Endothelial cell (in vitro differentiated cells): ENCODE measurements around the gene TWIST2. TPM values are rescaled to one million over a fixed set of nuclear protein-coding genes. Genes with fewer than 3 reads are reported as not detected.

ENCODE experiments used
- DNase-seq: peaks from one replicate; pipeline ENCODE4 v3.0.0; 2021; ENCODE audit warnings: low spot score
- H3K27ac Mint-ChIP-seq: one replicate; pipeline ENCODE4 v1.8.0; 2021; ENCODE audit warnings: mixed read lengths, inconsistent platforms; ENCODE audit not compliant: unreplicated experiment
- H3K27me3 Mint-ChIP-seq: one replicate; pipeline ENCODE4 v1.8.0; 2021; ENCODE audit warnings: mild to moderate bottlenecking, moderate library complexity, mixed read lengths, inconsistent platforms; ENCODE audit not compliant: unreplicated experiment
- H3K36me3 Mint-ChIP-seq: one replicate; pipeline ENCODE4 v1.8.0; 2021; ENCODE audit warnings: mild to moderate bottlenecking, low read depth, mixed read lengths, inconsistent platforms; ENCODE audit not compliant: unreplicated experiment
- H3K4me1 Mint-ChIP-seq: one replicate; pipeline ENCODE4 v1.8.0; 2021; ENCODE audit warnings: mild to moderate bottlenecking, mixed read lengths, inconsistent platforms; ENCODE audit not compliant: unreplicated experiment
- H3K4me3 Mint-ChIP-seq: one replicate; pipeline ENCODE4 v1.8.0; 2021; ENCODE audit warnings: mild to moderate bottlenecking, mixed read lengths, inconsistent platforms; ENCODE audit not compliant: unreplicated experiment
- H3K9me3 Mint-ChIP-seq: one replicate; pipeline ENCODE4 v1.8.0; 2021; ENCODE audit warnings: mixed read lengths, inconsistent platforms; ENCODE audit not compliant: unreplicated experiment
- total RNA-seq: library from RNA; stranded (reverse); fragmentation: NEBNext Ultra II Directional; extraction: Animal tissue kit (Norgen Biotek cat#: 25700); gene quantifications from one replicate; pipeline ENCODE4 v1.2.1, GENCODE V29; 2021; ENCODE audit not compliant: unreplicated experiment
- TF ChIP-seq, protein P1 (sequence below): fragments of 200-600 bp; sonication (generic); IDR thresholded peaks from one replicate; pipeline ENCODE4 v1.5.0; 2021; ENCODE audit warnings: antibody characterized with exemption; ENCODE audit not compliant: unreplicated experiment

The TWIST2 gene
- total RNA-seq, 1 donor from 2014 or later, result not detected

DNA sequence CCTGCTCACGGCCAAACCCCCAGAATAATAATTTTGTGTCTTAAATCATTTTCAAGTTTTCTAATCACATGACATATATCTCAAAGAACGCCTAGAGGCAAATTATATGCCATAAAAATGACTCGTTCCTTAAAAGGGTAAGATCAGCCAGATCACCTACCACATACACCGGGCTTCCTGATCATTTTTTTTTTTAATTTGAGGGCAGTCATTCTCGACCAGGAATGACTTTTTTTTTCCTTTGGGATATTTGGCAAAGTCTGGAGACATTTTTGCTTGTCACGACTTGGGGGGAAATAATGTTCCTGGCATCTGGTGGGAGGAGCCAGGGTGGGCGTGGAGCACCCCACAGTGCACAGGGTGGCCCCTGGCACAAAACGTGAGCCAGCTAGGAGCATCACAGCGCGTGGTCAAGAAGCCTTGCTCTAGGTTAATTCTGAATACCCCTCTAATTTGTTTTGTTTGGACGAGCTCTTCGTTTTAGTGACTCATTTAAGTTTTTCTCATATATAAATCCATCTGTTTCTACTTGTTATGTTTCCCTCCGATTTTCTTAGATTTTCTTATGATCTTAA, 94.9 kb downstream of the TWIST2 start:
- Mint-ChIP-seq H3K27me3 (peaks cover 3% of the 10 kb centered on the region), H3K9me3 (no peaks in the 10 kb centered on the region), H3K4me3 (no peak overlapping the region), H3K27ac (no peak overlapping the region), H3K4me1 (no peaks in the 10 kb centered on the region), H3K36me3 (no peaks in the 10 kb centered on the region)
- TF ChIP-seq, protein P1, sequence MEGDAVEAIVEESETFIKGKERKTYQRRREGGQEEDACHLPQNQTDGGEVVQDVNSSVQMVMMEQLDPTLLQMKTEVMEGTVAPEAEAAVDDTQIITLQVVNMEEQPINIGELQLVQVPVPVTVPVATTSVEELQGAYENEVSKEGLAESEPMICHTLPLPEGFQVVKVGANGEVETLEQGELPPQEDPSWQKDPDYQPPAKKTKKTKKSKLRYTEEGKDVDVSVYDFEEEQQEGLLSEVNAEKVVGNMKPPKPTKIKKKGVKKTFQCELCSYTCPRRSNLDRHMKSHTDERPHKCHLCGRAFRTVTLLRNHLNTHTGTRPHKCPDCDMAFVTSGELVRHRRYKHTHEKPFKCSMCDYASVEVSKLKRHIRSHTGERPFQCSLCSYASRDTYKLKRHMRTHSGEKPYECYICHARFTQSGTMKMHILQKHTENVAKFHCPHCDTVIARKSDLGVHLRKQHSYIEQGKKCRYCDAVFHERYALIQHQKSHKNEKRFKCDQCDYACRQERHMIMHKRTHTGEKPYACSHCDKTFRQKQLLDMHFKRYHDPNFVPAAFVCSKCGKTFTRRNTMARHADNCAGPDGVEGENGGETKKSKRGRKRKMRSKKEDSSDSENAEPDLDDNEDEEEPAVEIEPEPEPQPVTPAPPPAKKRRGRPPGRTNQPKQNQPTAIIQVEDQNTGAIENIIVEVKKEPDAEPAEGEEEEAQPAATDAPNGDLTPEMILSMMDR, result no peak
- no peak for DNase-seq

GRCh38 chr2:238943338-238944067, 95.6 kb downstream of the TWIST2 start:
- no peak overlapping the region for H3K27ac Mint-ChIP-seq
- DNase-seq, result peak; percentile 1
- TF ChIP-seq, protein P1, result no peak
- no peaks in the 10 kb centered on the region for H3K36me3 Mint-ChIP-seq
- no peaks in the 10 kb centered on the region for H3K9me3 Mint-ChIP-seq
- no peak overlapping the region for H3K4me3 Mint-ChIP-seq
- no peaks in the 10 kb centered on the region for H3K4me1 Mint-ChIP-seq
- H3K27me3 Mint-ChIP-seq, result peaks cover 3% of the 10 kb centered on the region

GRCh38 chr2:238945433-238946150, 97.7 kb downstream of the TWIST2 start:
- H3K4me3 Mint-ChIP-seq, result no peak overlapping the region
- peaks cover 5% of the 10 kb centered on the region for H3K27me3 Mint-ChIP-seq
- H3K9me3 Mint-ChIP-seq, result no peaks in the 10 kb centered on the region
- DNase-seq, result peak; percentile 54
- H3K4me1 Mint-ChIP-seq, result no peaks in the 10 kb centered on the region
- H3K36me3 Mint-ChIP-seq, result no peaks in the 10 kb centered on the region
- TF ChIP-seq, protein P1, result peak; percentile 23
- no peak overlapping the region for H3K27ac Mint-ChIP-seq

GRCh38 chr2:238946318-238947242, 98.7 kb downstream of the TWIST2 start:
- H3K4me1 Mint-ChIP-seq, result no peaks in the 10 kb centered on the region

More at GRCh38 chr2:238946318-238947242, 98.7 kb downstream of the TWIST2 start:
- TF ChIP-seq, protein P1, result no peak
- DNase-seq, result peak; percentile 1
- Mint-ChIP-seq H3K9me3 (no peaks in the 10 kb centered on the region), H3K27ac (no peak overlapping the region), H3K27me3 (peaks cover 5% of the 10 kb centered on the region), H3K36me3 (no peaks in the 10 kb centered on the region), H3K4me3 (no peak overlapping the region)
